ENCODE results near the gene MRPS6. TPM values are rescaled to one million over a fixed set of nuclear protein-coding genes. Genes with fewer than 3 reads are reported as not detected.

Gene MRPS6
- total RNA-seq, 1 experiment from 2014 or later, result 6.2 TPM

GRCh38 chr21:34088752-34089151, 15.4 kb downstream of the MRPS6 start:
- in situ Hi-C loops (cut with HindIII; ENCODE audit: low pct_unique_long_range_greater_than_20kb, low sequenced_read_pairs), result no loop called here
- DNase-seq (ENCODE audit: low read depth, low spot score), result no peak

GRCh38 chr21:34091032-34091431, 17.7 kb downstream of the MRPS6 start:
- in situ Hi-C loops (cut with HindIII; ENCODE audit: low pct_unique_long_range_greater_than_20kb, low sequenced_read_pairs), result no loop called here

GRCh38 chr21:34091607-34092006, 18.2 kb downstream of the MRPS6 start:
- in situ Hi-C loops (cut with HindIII; ENCODE audit: low pct_unique_long_range_greater_than_20kb, low sequenced_read_pairs), result no loop called here
- DNase-seq (ENCODE audit: low read depth, low spot score), result peak; percentile 38

More at GRCh38 chr21:34091032-34091431, 17.7 kb downstream of the MRPS6 start:
- DNase-seq (ENCODE audit: low read depth, low spot score), result no peak

- in situ Hi-C loops (cut with HindIII; ENCODE audit: low pct_unique_long_range_greater_than_20kb, low sequenced_read_pairs), result no loop called here
- no peak for DNase-seq (ENCODE audit: low read depth, low spot score)
Measured at GRCh38 chr21:34092262-34092921, 19.0 kb downstream of the MRPS6 start.

- in situ Hi-C loops (cut with HindIII; ENCODE audit: low pct_unique_long_range_greater_than_20kb, low sequenced_read_pairs), result no loop called here
- no peak for DNase-seq (ENCODE audit: low read depth, low spot score)
Measured at GRCh38 chr21:34093083-34093482, 19.7 kb downstream of the MRPS6 start.

- DNase-seq (ENCODE audit: low read depth, low spot score), result no peak
- in situ Hi-C loops (cut with HindIII; ENCODE audit: low pct_unique_long_range_greater_than_20kb, low sequenced_read_pairs), result no loop called here
Measured at GRCh38 chr21:34094949-34095348, 21.6 kb downstream of the MRPS6 start.

- in situ Hi-C loops (cut with HindIII; ENCODE audit: low pct_unique_long_range_greater_than_20kb, low sequenced_read_pairs), result no loop called here
- no peak for DNase-seq (ENCODE audit: low read depth, low spot score)
Measured at GRCh38 chr21:34097442-34097841, 24.1 kb downstream of the MRPS6 start.

- no peak for DNase-seq (ENCODE audit: low read depth, low spot score)
- in situ Hi-C loops (cut with HindIII; ENCODE audit: low pct_unique_long_range_greater_than_20kb, low sequenced_read_pairs), result no loop called here
Measured at GRCh38 chr21:34100337-34100736, 27.0 kb downstream of the MRPS6 start.

- in situ Hi-C loops (cut with HindIII; ENCODE audit: low pct_unique_long_range_greater_than_20kb, low sequenced_read_pairs), result no loop called here
- DNase-seq (ENCODE audit: low read depth, low spot score), result no peak
Measured at GRCh38 chr21:34100790-34101189, 27.4 kb downstream of the MRPS6 start.

- in situ Hi-C loops (cut with HindIII; ENCODE audit: low pct_unique_long_range_greater_than_20kb, low sequenced_read_pairs), result no loop called here
- DNase-seq (ENCODE audit: low read depth, low spot score), result no peak
Measured at GRCh38 chr21:34105947-34106541, 32.7 kb downstream of the MRPS6 start.

GRCh38 chr21:34107606-34108005, 34.2 kb downstream of the MRPS6 start:
- DNase-seq (ENCODE audit: low read depth, low spot score), result peak; percentile 15
- in situ Hi-C loops (cut with HindIII; ENCODE audit: low pct_unique_long_range_greater_than_20kb, low sequenced_read_pairs), result no loop called here

- in situ Hi-C loops (cut with HindIII; ENCODE audit: low pct_unique_long_range_greater_than_20kb, low sequenced_read_pairs), result no loop called here
- DNase-seq (ENCODE audit: low read depth, low spot score), result no peak
Measured at GRCh38 chr21:34109075-34109474, 35.7 kb downstream of the MRPS6 start.

GRCh38 chr21:34110594-34111202, 37.3 kb downstream of the MRPS6 start:
- in situ Hi-C loops (cut with HindIII; ENCODE audit: low pct_unique_long_range_greater_than_20kb, low sequenced_read_pairs), result no loop called here
- DNase-seq (ENCODE audit: low read depth, low spot score), result no peak

GRCh38 chr21:34112316-34113033, 39.1 kb downstream of the MRPS6 start:
- in situ Hi-C loops (cut with HindIII; ENCODE audit: low pct_unique_long_range_greater_than_20kb, low sequenced_read_pairs), result no loop called here
- no peak for DNase-seq (ENCODE audit: low read depth, low spot score)

GRCh38 chr21:34113842-34114241, 40.5 kb downstream of the MRPS6 start:
- DNase-seq (ENCODE audit: low read depth, low spot score), result no peak
- in situ Hi-C loops (cut with HindIII; ENCODE audit: low pct_unique_long_range_greater_than_20kb, low sequenced_read_pairs), result no loop called here

- DNase-seq (ENCODE audit: low read depth, low spot score), result no peak
- in situ Hi-C loops (cut with HindIII; ENCODE audit: low pct_unique_long_range_greater_than_20kb, low sequenced_read_pairs), result no loop called here
Measured at GRCh38 chr21:34115160-34115559, 41.8 kb downstream of the MRPS6 start.

- DNase-seq (ENCODE audit: low read depth, low spot score), result no peak
- in situ Hi-C loops (cut with HindIII; ENCODE audit: low pct_unique_long_range_greater_than_20kb, low sequenced_read_pairs), result no loop called here
Measured at GRCh38 chr21:34116569-34116968, 43.2 kb downstream of the MRPS6 start.

- in situ Hi-C loops (cut with HindIII; ENCODE audit: low pct_unique_long_range_greater_than_20kb, low sequenced_read_pairs), result no loop called here
Measured at GRCh38 chr21:34120867-34121266, 47.5 kb downstream of the MRPS6 start.

More at GRCh38 chr21:34120867-34121266, 47.5 kb downstream of the MRPS6 start:
- DNase-seq (ENCODE audit: low read depth, low spot score), result no peak

All from SK-MEL-5 (cell line).